K562 (cell line): ENCODE results near the gene DENND1A. TPM values are rescaled to one million over a fixed set of nuclear protein-coding genes. Genes with fewer than 3 reads are reported as not detected.

Experiments
- ATAC-seq: fragments of 200-7000 bp; cut with Tn5 transposase; 3 replicates; pipeline ENCODE4 v1.9.1; 2020; ENCODE audit warnings: moderate library complexity
- BruUV-seq: library from RNA; stranded (reverse); fragments of 400-500 nt; replicated peaks from 2 replicates; lab custom pipeline; 2021; lab: Mats Ljungman, UMichigan
- CTCF ChIA-PET: fragments of 300-600 bp; formaldehyde crosslinking; extraction: SDS; loops from one replicate; lab custom pipeline; 2021; ENCODE audit warnings: low intra/inter-chr PET ratio; lab: Yijun Ruan, JAX
- POLR2A ChIA-PET: fragments of 300-600, 350-650 bp; sonication (Branson Sonifier 250); formaldehyde crosslinking; extraction: SDS; loops from one replicate; lab custom pipeline; 2021; ENCODE audit warnings: antibody characterized with exemption, inconsistent platforms; lab: Yijun Ruan, JAX
- DNase-seq, 4 experiments: peaks; one replicate each; pipeline versions ENCODE4 v3.0.0 to v3.0.0-alpha.2; 2011 to 2018; ENCODE audit warnings: low spot score in 3 of 4, mixed read lengths in 3 of 4; ENCODE audit errors: extremely low read depth in 1 of 4
- FAIRE-seq: peaks from 2 replicates; lab custom pipeline; 2011; peaks lifted over from hg19 to GRCh38; lab: Jason Lieb, UNC
- H2AFZ ChIP-seq: 2 replicates; pipeline ENCODE4 v1.6.0; 2011; ENCODE audit warnings: low read depth, low read length, control low read depth, inconsistent platforms
- H3K27ac ChIP-seq: fragments of 200-600 bp; 3 replicates; pipeline ENCODE4 v1.8.0; 2011; ENCODE audit warnings: low read depth, mild to moderate bottlenecking, control low read depth, inconsistent platforms, low read length, moderate library complexity, mixed read lengths; ENCODE audit errors: extremely low read depth
- H3K27me3 ChIP-seq, 2 experiments: fragments of 300-600 bp in 1 of 2; 2 replicates in 1 of 2; 3 replicates in 1 of 2; pipeline versions ENCODE4 v1.6.0 to v1.8.0; 2011; ENCODE audit warnings: inconsistent platforms in 2 of 2, low read length in 2 of 2, mild to moderate bottlenecking in 1 of 2, mixed read lengths in 1 of 2, moderate library complexity in 1 of 2; ENCODE audit not compliant: control insufficient read depth in 2 of 2, insufficient read depth in 2 of 2
- H3K36me3 ChIP-seq: fragments of 300-600 bp; 3 replicates; pipeline ENCODE4 v1.8.0; 2011; ENCODE audit warnings: mild to moderate bottlenecking, low read length, inconsistent platforms; ENCODE audit not compliant: control insufficient read depth, insufficient read depth
- H3K4me1 ChIP-seq, 2 experiments: fragments of 200-600 bp in 1 of 2; replicated peaks in 1 of 2; 2 replicates in 1 of 2; 3 replicates in 1 of 2; pipeline versions ENCODE4 v1.5.1 to v1.8.0; 2011; ENCODE audit warnings: inconsistent platforms in 2 of 2, low read length in 2 of 2, mild to moderate bottlenecking in 1 of 2, mixed read lengths in 1 of 2, moderate library complexity in 1 of 2; ENCODE audit not compliant: control insufficient read depth in 2 of 2, insufficient read depth in 2 of 2
- H3K4me2 ChIP-seq: 2 replicates; pipeline ENCODE4 v1.6.1; 2011; ENCODE audit warnings: low read length, control low read depth, inconsistent platforms, mixed read lengths; ENCODE audit not compliant: insufficient read depth
- H3K4me3 ChIP-seq: fragments of 200-600 bp; sonication (generic), shearing (Covaris generic); 2 replicates; pipeline ENCODE4 v1.5.1; 2016; ENCODE audit warnings: control low read depth, inconsistent platforms
- H3K79me2 ChIP-seq: fragments of 200-600 bp; 3 replicates; pipeline ENCODE4 v1.8.0; 2011; ENCODE audit warnings: low read length, inconsistent platforms; ENCODE audit not compliant: control insufficient read depth, insufficient read depth
- H3K9ac ChIP-seq, 2 experiments: 2 replicates each; pipeline versions ENCODE4 v1.6.0 to v1.6.1; 2011; ENCODE audit warnings: low read depth in 2 of 2, low read length in 2 of 2, control low read depth in 1 of 2, inconsistent platforms in 1 of 2, mild to moderate bottlenecking in 1 of 2, mixed read lengths in 1 of 2; ENCODE audit not compliant: insufficient read depth in 1 of 2
- H3K9me1 ChIP-seq: one replicate; pipeline ENCODE4 v1.6.0; 2011; ENCODE audit warnings: inconsistent platforms, mild to moderate bottlenecking, low read length, moderate library complexity; ENCODE audit not compliant: control insufficient read depth, insufficient read depth
- H3K9me3 ChIP-seq: replicated peaks from 2 replicates; pipeline ENCODE4 v1.5.1; 2011; ENCODE audit warnings: low read depth, low read length, inconsistent platforms; ENCODE audit not compliant: control insufficient read depth, insufficient read depth
- H4K20me1 ChIP-seq: replicated peaks from 2 replicates; pipeline ENCODE4 v1.6.1; 2011; ENCODE audit warnings: low read length, inconsistent platforms, mixed read lengths; ENCODE audit not compliant: control insufficient read depth, insufficient read depth
- ADNP ChIP-seq: fragments of 200-800 bp; sonication (Bioruptor generic); IDR thresholded peaks from 2 replicates; pipeline ENCODE4 v1.6.1; 2016; ENCODE audit warnings: missing genetic modification characterization, missing compliant biosample characterization
- ARID3A ChIP-seq: IDR thresholded peaks from 2 replicates; pipeline ENCODE4 v1.6.1; 2012; ENCODE audit warnings: low read depth, low read length, improper control_type of control experiment, borderline replicate concordance
- BCOR ChIP-seq: fragments of 450-650 bp; IDR thresholded peaks from 2 replicates; pipeline ENCODE4 v1.6.1; 2016
- CREBBP ChIP-seq: IDR thresholded peaks from one replicate; pipeline ENCODE4 v1.6.1; 2012; ENCODE audit warnings: low read depth, mild to moderate bottlenecking, control low read depth, inconsistent platforms, low read length
- E2F3 ChIP-seq: fragments of 250-450 bp; sonication (Bioruptor Pico); IDR thresholded peaks from 2 replicates; pipeline ENCODE4 v1.4.0; 2020; ENCODE audit warnings: mild to moderate bottlenecking
- ETS2 ChIP-seq: IDR thresholded peaks from 2 replicates; pipeline ENCODE4 v1.6.1; 2016; ENCODE audit warnings: borderline replicate concordance, missing genetic modification characterization, mild to moderate bottlenecking, moderate library complexity, missing compliant biosample characterization; ENCODE audit not compliant: poor library complexity, severe bottlenecking
- GATA2 ChIP-seq: sonication (generic); formaldehyde crosslinking; IDR thresholded peaks from 2 replicates; pipeline ENCODE4 v1.4.0; 2020; ENCODE audit warnings: mild to moderate bottlenecking, missing genetic modification reagents
- HDAC8 ChIP-seq: fragments of 450-650 bp; IDR thresholded peaks from 2 replicates; pipeline ENCODE4 v1.6.1; 2016; ENCODE audit warnings: mild to moderate bottlenecking, missing genetic modification characterization, moderate library complexity, missing compliant biosample characterization
- KAT2B ChIP-seq: IDR thresholded peaks from one replicate; pipeline ENCODE4 v1.6.1; 2012; ENCODE audit warnings: low read depth, mild to moderate bottlenecking, control low read depth, inconsistent platforms, low read length, moderate library complexity
- NFRKB ChIP-seq: fragments of 450-650 bp; IDR thresholded peaks from 2 replicates; pipeline ENCODE4 v1.6.1; 2016; ENCODE audit warnings: low read depth
- PHB ChIP-seq: fragments of 250-450 bp; sonication (Bioruptor Pico); IDR thresholded peaks from 2 replicates; pipeline ENCODE4 v1.5.0; 2021
- PTBP1 ChIP-seq: fragments of 200-400 bp; formaldehyde crosslinking; IDR thresholded peaks from 2 replicates; pipeline ENCODE4 v1.6.1; 2017; ENCODE audit warnings: low read depth, low read length
- SLC30A9 ChIP-seq: fragments of 250-450 bp; sonication (Bioruptor Pico); IDR thresholded peaks from 2 replicates; pipeline ENCODE4 v1.8.0; 2022; ENCODE audit warnings: mild to moderate bottlenecking, moderate library complexity
- SNRNP70 ChIP-seq: fragments of 200-400 bp; formaldehyde crosslinking; optimal IDR thresholded peaks from 2 replicates; pipeline ENCODE3; 2017; ENCODE audit warnings: low read depth, low read length
- ZNF263 ChIP-seq: sonication (generic); formaldehyde crosslinking; IDR thresholded peaks from 2 replicates; pipeline ENCODE4 v1.8.0; 2022; ENCODE audit warnings: mild to moderate bottlenecking, missing genetic modification reagents, borderline replicate concordance
- ZNF780A ChIP-seq: fragments of 250-450 bp; sonication (Bioruptor Pico); IDR thresholded peaks from 2 replicates; pipeline ENCODE4 v1.5.0; 2021; ENCODE audit warnings: mild to moderate bottlenecking
- WGBS: fragments of 100-300 bp; shearing (Covaris generic); methylation state at CpG from one replicate; pipeline ENCODE4 v1.1.6; 2016; ENCODE audit warnings: low coverage, mixed read lengths; ENCODE audit not compliant: insufficient coverage; ENCODE audit errors: missing lambda C conversion rate; 5-methylcytosine and 5-hydroxymethylcytosine counted together
- in situ Hi-C: fragments of 300-500 bp; cut with MboI; formaldehyde crosslinking; loops from 4 replicates; pipeline ENCODE4 v1.15.0; 2018; ENCODE audit warnings: inconsistent platforms, mixed read lengths
- intact Hi-C: fragments of 100-400 bp; cut with micrococcal nuclease; formaldehyde crosslinking; loops from 2 replicates; pipeline ENCODE4 v1.14.2; 2022
- polyA plus RNA-seq, 8 experiments: library from polyadenylated mRNA; depleted of rRNA in 4 of 8; stranded (reverse) in 5 of 8; unstranded in 3 of 8; fragments of >200 nt; fragmentation: Nextera tagmentation in 2 of 8; fragmentation: Illumina TruSeq in 1 of 8; extraction: Ambion mirVana in 2 of 8; extraction: Trizol in 1 of 8; gene quantifications; 2 replicates each; pipeline versions ENCODE4 v1.2.1 to v1.2.3, GENCODE V29; 2011 to 2014; ENCODE audit warnings: inconsistent platforms in 1 of 8, missing spikeins in 1 of 8
- total RNA-seq, 7 experiments: library from RNA; depleted of rRNA in 6 of 7; stranded (reverse); fragments of >200 nt in 6 of 7; fragmentation: Illumina TruSeq in 2 of 7; extraction: Trizol in 2 of 7; gene quantifications; 2 replicates each; pipeline versions ENCODE4 v1.2.1 to v1.2.3, GENCODE V29; 2011 to 2021; ENCODE audit warnings: low replicate concordance in 1 of 7
- TF ChIP-seq, protein P1 (sequence below): fragments of 250-450 bp; sonication (Bioruptor Pico); IDR thresholded peaks from 2 replicates; pipeline ENCODE4 v1.4.0; 2020

Gene DENND1A
- total and polyA plus RNA-seq, 9 of the 15 experiments (the other 6 are each of a cell fraction or from before 2014, with no cell fraction given) = 7.6 to 29.5 (median 15.7) TPM

GRCh38 chr9:123617952-123618678, 311.8 kb downstream of the DENND1A start:
- ChIA-PET POLR2A (no interaction called here), CTCF (no interaction called here)
- Histone ChIP-seq H3K4me2 (no peak overlapping the region), H3K9ac (peak overlapping the region in 1 of 2 experiments; percentile 10; a peak in 1 of 4 replicates), H3K79me2 (no peaks in the 10 kb centered on the region), H4K20me1 (no peaks in the 10 kb centered on the region), H3K4me3 (no peak overlapping the region), H3K9me3 (no peaks in the 10 kb centered on the region), H3K27me3 (no peaks in the 10 kb centered on the region), H3K4me1 (peaks cover 0 to 3% of the 10 kb centered on the region in 2 experiments; a peak in 2 of 5 replicates), H2AFZ (no peak overlapping the region), H3K36me3 (no peaks in the 10 kb centered on the region; the same call in 2 of the 3 replicates), H3K27ac (no peak overlapping the region), H3K9me1 (no peaks in the 10 kb centered on the region)
- in situ Hi-C loops (no loop called here), intact Hi-C loops (no loop called here)
- WGBS = 74% methylated on average over 11 of the region's 11 CpGs
- ATAC-seq (no peak), DNase-seq (no peak), FAIRE-seq (no peak)
- BruUV-seq = no TSS peak
- no peak for TF ChIP-seq PTBP1
- no peak for TF ChIP-seq ZNF780A (CRISPR knock-in tag)
- no peak for TF ChIP-seq E2F3 (CRISPR knock-in tag)
- no peak for TF ChIP-seq PHB (CRISPR knock-in tag)
- TF ChIP-seq NFRKB = no peak
- TF ChIP-seq KAT2B = no peak
- TF ChIP-seq SNRNP70 = no peak
- no peak for TF ChIP-seq ZNF263 (CRISPR knock-in tag)
- TF ChIP-seq HDAC8 (tag) = no peak
- TF ChIP-seq GATA2 = no peak
- no peak for TF ChIP-seq BCOR
- no peak for TF ChIP-seq SLC30A9 (CRISPR knock-in tag)
- TF ChIP-seq ETS2 (tag) = no peak
- no peak for TF ChIP-seq ADNP
- TF ChIP-seq, protein P1, sequence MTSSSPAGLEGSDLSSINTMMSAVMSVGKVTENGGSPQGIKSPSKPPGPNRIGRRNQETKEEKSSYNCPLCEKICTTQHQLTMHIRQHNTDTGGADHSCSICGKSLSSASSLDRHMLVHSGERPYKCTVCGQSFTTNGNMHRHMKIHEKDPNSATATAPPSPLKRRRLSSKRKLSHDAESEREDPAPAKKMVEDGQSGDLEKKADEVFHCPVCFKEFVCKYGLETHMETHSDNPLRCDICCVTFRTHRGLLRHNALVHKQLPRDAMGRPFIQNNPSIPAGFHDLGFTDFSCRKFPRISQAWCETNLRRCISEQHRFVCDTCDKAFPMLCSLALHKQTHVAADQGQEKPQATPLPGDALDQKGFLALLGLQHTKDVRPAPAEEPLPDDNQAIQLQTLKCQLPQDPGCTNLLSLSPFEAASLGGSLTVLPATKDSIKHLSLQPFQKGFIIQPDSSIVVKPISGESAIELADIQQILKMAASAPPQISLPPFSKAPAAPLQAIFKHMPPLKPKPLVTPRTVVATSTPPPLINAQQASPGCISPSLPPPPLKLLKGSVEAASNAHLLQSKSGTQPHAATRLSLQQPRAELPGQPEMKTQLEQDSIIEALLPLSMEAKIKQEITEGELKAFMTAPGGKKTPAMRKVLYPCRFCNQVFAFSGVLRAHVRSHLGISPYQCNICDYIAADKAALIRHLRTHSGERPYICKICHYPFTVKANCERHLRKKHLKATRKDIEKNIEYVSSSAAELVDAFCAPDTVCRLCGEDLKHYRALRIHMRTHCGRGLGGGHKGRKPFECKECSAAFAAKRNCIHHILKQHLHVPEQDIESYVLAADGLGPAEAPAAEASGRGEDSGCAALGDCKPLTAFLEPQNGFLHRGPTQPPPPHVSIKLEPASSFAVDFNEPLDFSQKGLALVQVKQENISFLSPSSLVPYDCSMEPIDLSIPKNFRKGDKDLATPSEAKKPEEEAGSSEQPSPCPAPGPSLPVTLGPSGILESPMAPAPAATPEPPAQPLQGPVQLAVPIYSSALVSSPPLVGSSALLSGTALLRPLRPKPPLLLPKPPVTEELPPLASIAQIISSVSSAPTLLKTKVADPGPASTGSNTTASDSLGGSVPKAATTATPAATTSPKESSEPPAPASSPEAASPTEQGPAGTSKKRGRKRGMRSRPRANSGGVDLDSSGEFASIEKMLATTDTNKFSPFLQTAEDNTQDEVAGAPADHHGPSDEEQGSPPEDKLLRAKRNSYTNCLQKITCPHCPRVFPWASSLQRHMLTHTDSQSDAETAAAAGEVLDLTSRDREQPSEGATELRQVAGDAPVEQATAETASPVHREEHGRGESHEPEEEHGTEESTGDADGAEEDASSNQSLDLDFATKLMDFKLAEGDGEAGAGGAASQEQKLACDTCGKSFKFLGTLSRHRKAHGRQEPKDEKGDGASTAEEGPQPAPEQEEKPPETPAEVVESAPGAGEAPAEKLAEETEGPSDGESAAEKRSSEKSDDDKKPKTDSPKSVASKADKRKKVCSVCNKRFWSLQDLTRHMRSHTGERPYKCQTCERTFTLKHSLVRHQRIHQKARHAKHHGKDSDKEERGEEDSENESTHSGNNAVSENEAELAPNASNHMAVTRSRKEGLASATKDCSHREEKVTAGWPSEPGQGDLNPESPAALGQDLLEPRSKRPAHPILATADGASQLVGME (CRISPR knock-in tag) = no peak
- TF ChIP-seq ARID3A = no peak
- no peak for TF ChIP-seq CREBBP
